Muscle of leg (tissue), 11 donors: ENCODE data around the gene PAX4. TPM values are rescaled to one million over a fixed set of nuclear protein-coding genes. Genes with fewer than 3 reads are reported as not detected.
"Not testable (repeated sequence)": the region's sequence is repeated elsewhere in the genome, so short reads cannot be mapped to it uniquely, and the experiment has no call there.

Experiments
- DNase-seq: peaks from one replicate; pipeline ENCODE4 v3.0.0; 2013
- H3K27ac ChIP-seq: one replicate; pipeline ENCODE4 v1.5.1; 2013; ENCODE audit warnings: mild to moderate bottlenecking, low read length, control low read depth
- H3K27me3 ChIP-seq: one replicate; pipeline ENCODE4 v1.6.1; 2013; ENCODE audit warnings: low read length; ENCODE audit not compliant: control insufficient read depth, insufficient read depth
- H3K36me3 ChIP-seq: one replicate; pipeline ENCODE4 v1.6.1; 2013; ENCODE audit warnings: low read length; ENCODE audit not compliant: control insufficient read depth, insufficient read depth
- H3K4me1 ChIP-seq: one replicate; pipeline ENCODE4 v1.6.1; 2013; ENCODE audit warnings: low read length; ENCODE audit not compliant: control insufficient read depth, insufficient read depth
- H3K4me3 ChIP-seq: one replicate; pipeline ENCODE4 v1.5.1; 2013; ENCODE audit warnings: low read length, control low read depth
- H3K9me3 ChIP-seq: replicated peaks from 2 replicates; pipeline ENCODE4 v1.6.1; 2013; ENCODE audit warnings: low read depth, low read length; ENCODE audit not compliant: control insufficient read depth
- WGBS: methylation state at CpG from one replicate; pipeline ENCODE4 v1.1.5; 2013; ENCODE audit warnings: missing lambda C conversion rate; ENCODE audit not compliant: insufficient coverage; 5-methylcytosine and 5-hydroxymethylcytosine counted together
- polyA plus RNA-seq, 8 donors: library from polyadenylated mRNA; unstranded; fragments of 120-200 nt; gene quantifications; one replicate each; pipeline versions ENCODE4 v1.2.1 to v1.2.3, GENCODE V29; 2013; ENCODE audit warnings: inconsistent platforms in 1 of 8, low replicate concordance in 1 of 8; ENCODE audit not compliant: insufficient read length in 8 of 8, insufficient read depth in 1 of 8
- total RNA-seq: library from RNA; stranded (reverse); fragments of 120-200 nt; gene quantifications from one replicate; pipeline ENCODE4 v1.2.4, GENCODE V29; 2013

Gene PAX4
- total and polyA plus RNA-seq, 9 donors: 0.11 TPM; not detected in 8

- no peak for DNase-seq
- Histone ChIP-seq H3K4me3 (no peak overlapping the region), H3K36me3 (peaks cover 5% of the 10 kb centered on the region), H3K27me3 (no peaks in the 10 kb centered on the region), H3K27ac (no peak overlapping the region), H3K9me3 (no peaks in the 10 kb centered on the region), H3K4me1 (no peaks in the 10 kb centered on the region)
- 79% methylated on average over 2 of the region's 3 CpGs for WGBS
These were observed 46.0 kb downstream of the PAX4 start for GRCh38 chr7:127571741-127572505.

- not testable (repeated sequence) for H3K27ac ChIP-seq, H3K36me3 ChIP-seq, H3K4me3 ChIP-seq, DNase-seq, H3K27me3 ChIP-seq, H3K9me3 ChIP-seq, H3K4me1 ChIP-seq
- WGBS: no CpG with 5 or more reads among the region's 3 CpGs
These were observed 49.9 kb downstream of the PAX4 start for GRCh38 chr7:127568034-127568433.

GRCh38 chr7:127566242-127566641 lies 51.7 kb downstream of the PAX4 start:
- Histone ChIP-seq H3K4me3 (no peak overlapping the region), H3K4me1 (no peaks in the 10 kb centered on the region), H3K27me3 (no peaks in the 10 kb centered on the region), H3K27ac (no peak overlapping the region), H3K36me3 (no peaks in the 10 kb centered on the region), H3K9me3 (peaks cover 7% of the 10 kb centered on the region)
- 60% methylated on average over 2 of the region's 3 CpGs for WGBS
- no peak for DNase-seq

Other genes starting within 250 kb of the PAX4 start
- gene ZNF800, start 225.4 kb downstream of the PAX4 start, total RNA-seq: 33.2 TPM
- 10 to 100 TPM in 7 of 8 donors, 1 to 10 TPM in 1; 10.0 to 14.5 (median 11.4) TPM for gene ZNF800, start 225.4 kb downstream of the PAX4 start, polyA plus RNA-seq
- gene GCC1, start 32.5 kb downstream of the PAX4 start, total RNA-seq: 7.7 TPM
- 10 to 100 TPM in 1 of 8 donors, 1 to 10 TPM in 7; 7.4 to 11.6 (median 9.2) TPM for gene GCC1, start 32.5 kb downstream of the PAX4 start, polyA plus RNA-seq
- 113 TPM for gene ARF5, start 29.7 kb downstream of the PAX4 start, total RNA-seq
- 100 to 1,000 TPM; 125 to 171 (median 150) TPM for gene ARF5, start 29.7 kb downstream of the PAX4 start, polyA plus RNA-seq
- gene FSCN3, start 24.4 kb downstream of the PAX4 start, total RNA-seq: 0.18 TPM
- gene FSCN3, start 24.4 kb downstream of the PAX4 start, polyA plus RNA-seq: under 1 TPM in 6 of 8 donors, not detected in 2; 0.13 to 0.32 (median 0.24) TPM
- gene SND1, start 34.1 kb upstream of the PAX4 start, total RNA-seq: 91.0 TPM
- gene SND1, start 34.1 kb upstream of the PAX4 start, polyA plus RNA-seq: 100 to 1,000 TPM in 4 of 8 donors, 10 to 100 TPM in 4; 88.3 to 125 (median 101) TPM